A549 treated with Mapracorat at 1 μM for 4 hours (cell line): ENCODE measurements around the gene GATAD2B. TPM values are rescaled to one million over a fixed set of nuclear protein-coding genes. Genes with fewer than 3 reads are reported as not detected.

Source experiments
- total RNA-seq: library from RNA; stranded (reverse); fragments of 200-300 nt; extraction: Qiagen RNA extraction; gene quantifications from 5 replicates; pipeline ENCODE4 v1.2.3, GENCODE V29; 2022

The GATAD2B gene
- 9.0 to 11.2 TPM (median 9.2 TPM) in 5 replicates for total RNA-seq

DNA sequence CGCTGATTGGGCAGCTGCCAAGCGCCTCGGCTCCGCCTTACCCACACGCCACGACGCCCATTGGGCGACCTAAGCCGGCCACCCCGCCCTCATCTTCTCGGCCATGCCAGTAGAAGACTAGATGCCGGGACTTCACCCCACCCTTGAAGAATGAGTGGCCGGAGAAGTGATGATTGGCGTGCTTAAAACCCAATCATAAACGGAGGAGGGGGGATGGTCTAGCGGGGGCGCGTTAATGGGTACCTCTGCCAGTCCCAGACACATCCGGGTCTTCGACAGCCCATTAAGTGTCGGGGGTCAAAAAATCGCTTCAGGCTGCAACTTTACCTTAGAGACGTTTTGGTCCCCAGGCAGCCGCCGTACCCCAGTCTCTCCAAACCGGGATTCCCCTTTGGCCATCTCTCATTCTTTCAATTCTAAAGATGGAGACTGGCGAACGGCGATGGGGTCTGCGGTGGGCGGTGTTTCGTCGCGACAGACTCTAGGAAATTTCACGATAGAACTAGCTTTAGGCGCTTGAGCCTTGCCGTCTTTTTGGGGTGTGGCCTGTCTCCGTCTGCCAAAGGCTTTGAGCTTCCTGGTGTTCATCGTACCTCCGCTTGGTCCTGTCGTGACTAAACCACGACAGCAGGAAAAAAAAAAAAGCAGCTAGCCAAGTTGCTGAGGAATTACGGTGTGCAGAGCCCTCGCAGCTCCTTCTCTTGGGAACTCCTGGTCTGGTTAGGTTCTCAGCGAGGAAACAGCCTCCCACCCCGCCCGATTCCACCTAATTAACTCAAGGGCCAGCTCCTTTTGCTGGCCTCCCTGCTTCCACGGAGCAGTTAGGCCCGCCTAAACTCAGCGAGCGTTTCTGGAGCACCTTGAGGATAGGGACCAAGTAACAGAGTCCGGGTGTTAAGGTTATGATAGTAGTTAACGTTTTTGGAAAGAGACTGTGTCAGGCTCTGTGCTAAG lies at the start of gene GATAD2B:
Gene GATAD2B (minus strand): TSS at position 1 of the 954 bp plus-strand sequence. CDS start 94,625 bp downstream, outside the sequence.

DNA sequence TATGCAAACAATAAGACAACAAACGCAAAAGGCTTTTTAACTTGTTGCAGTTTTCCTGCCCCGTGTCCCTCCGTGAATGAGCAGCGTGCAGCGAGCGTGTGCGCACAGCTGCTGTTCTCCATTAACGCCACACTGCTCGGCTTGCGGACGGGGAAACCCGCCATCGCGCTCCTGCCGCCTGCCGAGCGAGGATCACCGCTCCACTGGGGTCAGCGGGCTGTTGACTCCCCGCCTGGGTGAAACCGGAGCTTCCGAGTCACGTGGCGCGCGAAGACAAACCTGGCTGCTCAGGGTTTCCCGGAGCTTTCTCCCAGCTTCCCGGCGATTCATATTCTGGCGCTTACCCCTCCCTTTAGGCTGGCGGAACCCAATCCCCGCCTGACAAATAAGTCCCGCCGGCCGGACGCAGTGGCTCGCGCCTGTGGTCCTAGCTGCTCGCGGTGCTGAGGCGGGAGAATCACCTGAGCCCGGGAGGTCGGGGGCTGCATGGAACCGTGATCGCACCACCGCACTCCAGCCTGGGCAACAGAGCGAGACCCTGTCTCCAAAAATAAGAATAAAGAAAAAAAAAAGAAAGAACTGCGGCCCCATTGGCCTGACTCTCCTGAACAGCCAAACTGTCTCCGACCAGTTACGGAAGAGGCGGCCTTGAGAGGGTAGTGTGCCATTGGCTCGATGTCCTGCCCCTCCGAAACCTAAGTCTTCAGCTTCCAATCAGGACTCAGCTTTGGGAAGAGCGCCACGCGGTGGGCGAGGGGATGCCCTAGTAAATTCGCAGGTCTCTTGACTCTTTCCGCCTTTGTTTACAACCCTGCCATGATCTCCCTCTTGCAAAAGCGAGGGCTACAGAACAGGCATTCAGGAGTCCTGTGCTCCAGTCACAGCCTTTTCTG lies 44.6 kb upstream of the GATAD2B start, which contains the start of gene CREB3L4:
Gene CREB3L4 (plus strand): TSS at position 796 of the 893 bp plus-strand sequence. CDS start 624 bp downstream, outside the sequence.

DNA sequence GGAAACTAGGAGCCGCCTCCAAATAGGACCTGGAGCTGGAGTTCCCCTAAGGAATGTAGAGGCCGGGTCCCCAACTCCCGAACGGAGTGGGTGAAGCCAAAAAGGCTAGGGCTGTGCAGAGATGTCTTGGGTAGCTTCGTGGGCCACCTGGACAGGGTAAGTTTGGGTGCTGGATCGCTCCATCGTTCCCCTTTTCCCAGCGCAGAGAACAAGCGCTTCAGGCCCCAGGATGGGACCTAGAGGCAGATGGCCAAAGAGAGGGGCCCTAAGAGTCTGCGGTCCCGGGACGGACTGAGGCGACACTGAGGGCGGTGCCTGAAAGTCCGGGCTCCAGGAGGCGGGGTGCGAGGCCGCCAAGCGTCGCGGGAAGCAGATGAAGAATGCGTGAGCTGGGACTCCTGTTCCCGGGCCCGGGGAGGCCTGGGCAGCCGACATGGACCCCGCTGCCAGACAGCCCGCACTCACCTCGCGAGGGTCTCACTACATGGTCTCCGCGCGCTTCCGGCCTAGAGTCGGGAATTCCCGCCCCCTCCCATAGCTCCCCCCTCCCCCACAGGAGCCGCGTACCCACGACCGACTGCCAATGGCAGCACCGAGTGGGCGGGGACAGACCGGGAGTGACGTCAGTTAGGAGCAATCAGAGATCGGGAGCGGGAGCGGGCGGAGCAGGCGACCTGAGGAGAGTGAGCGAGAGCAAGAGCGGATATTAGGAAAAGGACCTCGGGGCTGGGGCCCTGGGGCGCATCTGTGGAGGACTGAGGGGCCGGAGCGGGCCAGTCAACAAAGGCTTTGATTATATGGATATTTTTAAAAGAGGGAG lies 40.5 kb upstream of the GATAD2B start, which contains the start of gene SLC39A1:
Gene SLC39A1 (minus strand): TSS at position 508 of the 820 bp plus-strand sequence. CDS start 822 bp downstream, outside the sequence.

DNA sequence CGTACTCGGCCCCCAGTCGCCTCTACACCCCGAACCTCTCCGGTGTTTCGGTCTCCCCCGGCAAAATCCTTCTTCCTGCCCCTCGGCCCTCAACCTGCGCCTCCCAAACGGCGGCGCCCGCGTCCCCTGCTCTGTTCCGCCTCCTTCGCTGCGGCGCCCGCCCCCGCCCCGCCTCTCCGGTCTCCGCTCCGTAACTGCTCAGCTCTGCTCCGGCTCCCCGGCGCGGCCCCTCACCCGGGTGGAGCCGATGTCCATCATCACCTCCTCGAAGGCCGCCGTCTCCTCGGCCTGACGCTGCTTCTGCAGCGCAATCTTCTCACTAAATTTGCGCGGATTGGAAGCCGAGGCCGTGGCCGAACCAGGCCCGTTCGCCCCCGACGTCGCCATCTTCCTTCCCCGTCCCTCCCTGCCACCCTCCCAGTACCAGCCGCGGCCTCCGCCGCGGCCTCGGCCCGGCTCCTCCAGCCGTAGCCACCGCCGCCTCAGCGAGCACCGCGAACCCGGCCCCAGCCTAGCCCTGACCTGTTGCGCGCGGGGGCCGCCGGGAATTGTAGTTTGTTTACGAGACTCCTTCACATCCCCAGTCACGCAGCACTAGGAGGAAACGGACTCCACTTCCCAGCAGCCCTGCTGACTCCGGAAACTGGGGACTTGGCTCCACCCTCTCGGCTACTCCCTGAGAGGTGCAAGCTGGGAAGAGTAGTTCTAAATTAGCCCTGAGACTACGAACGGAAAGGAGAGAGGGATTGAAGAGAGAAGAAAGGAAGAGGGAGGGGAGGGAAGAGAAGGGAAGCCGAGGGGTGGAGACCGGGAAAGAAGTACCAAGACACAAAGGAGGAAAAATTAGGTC lies 35.6 kb upstream of the GATAD2B start, which contains the start of gene CRTC2:
Gene CRTC2 (minus strand): TSS at position 502 of the 850 bp plus-strand sequence. CDS start 115 bp downstream, at position 387.

DNA sequence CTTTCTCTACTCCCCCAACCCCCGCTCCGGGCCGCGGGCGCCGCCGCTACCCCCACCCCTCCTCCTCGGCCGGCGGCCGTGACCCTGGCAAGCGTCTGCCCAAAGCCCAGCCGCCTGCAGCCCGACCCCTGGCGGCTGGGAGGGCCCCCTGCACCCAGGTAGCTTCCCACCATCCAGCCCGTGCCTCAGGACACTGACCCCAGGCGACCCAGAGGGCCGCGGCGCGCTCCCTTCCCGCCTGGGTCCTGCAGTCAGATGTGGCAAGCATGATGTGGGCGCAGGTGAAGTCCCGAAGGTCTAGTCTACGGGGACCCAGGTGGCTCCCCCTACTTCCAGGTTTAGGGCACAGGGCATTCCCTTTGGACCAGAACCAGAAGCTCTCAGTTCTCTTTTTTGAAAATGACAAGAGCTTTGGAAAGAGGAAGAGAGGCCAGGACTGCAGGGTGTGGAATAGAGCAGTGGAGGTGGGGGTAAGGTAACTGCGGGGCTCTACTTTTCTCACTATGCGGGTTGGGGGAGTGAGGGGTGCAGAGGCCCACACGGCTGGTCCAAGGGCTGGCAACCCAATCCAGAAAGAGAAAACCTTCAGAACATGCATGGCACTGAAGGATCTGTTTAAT lies 24.0 kb upstream of the GATAD2B start, which contains the start of gene DENND4B:
Gene DENND4B (minus strand): TSS at position 97 of the 620 bp plus-strand sequence. CDS start 2,344 bp downstream, outside the sequence.

DNA sequence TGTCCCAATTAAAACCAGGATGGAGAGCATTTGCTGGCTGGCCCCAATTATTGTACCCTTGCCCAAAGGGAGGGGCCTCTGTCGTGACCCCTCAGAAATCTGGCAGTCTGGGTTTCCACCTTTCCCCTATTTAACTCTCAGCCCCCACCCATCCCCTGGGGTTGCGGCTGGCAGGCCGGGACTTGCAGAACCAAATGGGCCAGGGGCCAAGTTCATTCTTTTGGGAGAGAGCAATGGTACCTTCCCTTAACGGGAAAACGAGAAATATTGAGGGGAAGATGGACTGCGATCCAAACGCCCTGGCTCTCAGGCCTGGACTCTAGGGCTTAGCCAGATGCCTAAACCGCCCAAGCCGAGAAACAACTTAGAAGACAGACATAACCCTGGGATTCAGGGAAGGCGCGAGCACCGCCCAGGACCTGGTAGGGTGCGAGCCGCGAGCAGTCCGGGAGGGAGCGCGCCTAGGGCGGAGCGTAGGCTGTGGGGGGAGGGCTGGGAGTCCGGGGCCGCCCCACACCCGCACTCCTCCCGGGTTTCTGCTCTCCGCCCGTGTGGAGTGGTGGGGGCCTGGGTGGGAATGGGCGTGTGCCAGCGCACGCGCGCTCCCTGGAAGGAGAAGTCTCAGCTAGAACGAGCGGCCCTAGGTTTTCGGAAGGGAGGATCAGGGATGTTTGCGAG lies 147.9 kb downstream of the GATAD2B start, which contains the start of gene SLC27A3:
Gene SLC27A3 (plus strand): TSS at position 628 of the 678 bp plus-strand sequence. CDS start 91 bp downstream, outside the sequence.

Other genes with a start within 250 kb of the GATAD2B start
- 1.2 to 2.1 TPM (median 1.6 TPM) in 5 replicates for gene NPR1, start 244.3 kb downstream of the GATAD2B start, total RNA-seq
- gene INTS3, start 194.9 kb downstream of the GATAD2B start, total RNA-seq = 16.0 to 19.9 TPM (median 18.2 TPM) in 5 replicates
- 0.82 to 1.8 TPM (median 1.4 TPM) in 5 replicates for gene SLC27A3, start 147.6 kb downstream of the GATAD2B start, total RNA-seq
- 25.0 to 37.8 TPM (median 32.5 TPM) in 5 replicates for gene DENND4B, start 23.7 kb upstream of the GATAD2B start, total RNA-seq
- 31.8 to 42.9 TPM (median 39.7 TPM) in 5 replicates for gene CRTC2, start 35.6 kb upstream of the GATAD2B start, total RNA-seq
- 148 to 165 TPM (median 161 TPM) in 5 replicates for gene SLC39A1, start 40.6 kb upstream of the GATAD2B start, total RNA-seq
- gene CREB3L4, start 44.9 kb upstream of the GATAD2B start, total RNA-seq = 8.8 to 11.0 TPM (median 9.3 TPM) in 5 replicates
- gene JTB, start 54.7 kb upstream of the GATAD2B start, total RNA-seq = 107 to 160 TPM (median 148 TPM) in 5 replicates
- 129 to 156 TPM (median 135 TPM) in 5 replicates for gene RAB13, start 63.4 kb upstream of the GATAD2B start, total RNA-seq
- 4,081 to 8,275 TPM (median 4,317 TPM) in 5 replicates for gene RPS27, start 67.8 kb upstream of the GATAD2B start, total RNA-seq
- gene NUP210L, start 232.1 kb upstream of the GATAD2B start, total RNA-seq = not detected in 5 replicates